Spleen (tissue), 11 donors: ENCODE results near the gene TMEM125. TPM values are rescaled to one million over a fixed set of nuclear protein-coding genes. Genes with fewer than 3 reads are reported as not detected.

Experiments
- DNase-seq: peaks from one replicate; pipeline ENCODE4 v3.0.0-alpha.2; 2020
- H3K27ac ChIP-seq, 8 donors: fragments of 200-600 bp; sonication (generic) in 7 of 8; 1 replicate in 4 of 8; 2 replicates in 4 of 8; pipeline versions ENCODE4 v1.5.0 to v1.8.0; 2016 to 2021; ENCODE audit warnings: inconsistent platforms in 4 of 8, mild to moderate bottlenecking in 4 of 8, moderate library complexity in 1 of 8
- H3K27me3 ChIP-seq, 7 donors: fragments of 200-600 bp; sonication (generic) in 6 of 7; replicated peaks in 1 of 7; 1 replicate in 4 of 7; 2 replicates in 3 of 7; pipeline versions ENCODE4 v1.5.0 to v1.8.0; 2016 to 2021; ENCODE audit warnings: inconsistent platforms in 3 of 7, mild to moderate bottlenecking in 1 of 7
- H3K36me3 ChIP-seq, 6 donors: fragments of 200-600 bp; sonication (generic) in 5 of 6; 1 replicate in 4 of 6; 2 replicates in 2 of 6; pipeline versions ENCODE4 v1.5.0 to v1.8.0; 2016 to 2021; ENCODE audit warnings: inconsistent platforms in 2 of 6
- H3K4me1 ChIP-seq, 6 donors: fragments of 200-600 bp; sonication (generic) in 5 of 6; 1 replicate in 3 of 6; 2 replicates in 3 of 6; pipeline versions ENCODE4 v1.5.0 to v1.8.0; 2016 to 2021; ENCODE audit warnings: inconsistent platforms in 3 of 6
- H3K4me3 ChIP-seq, 8 donors: fragments of 200-600 bp; sonication (generic) in 7 of 8; 1 replicate in 4 of 8; 2 replicates in 4 of 8; pipeline versions ENCODE4 v1.5.0 to v1.8.0; 2016 to 2021; ENCODE audit warnings: inconsistent platforms in 4 of 8, mild to moderate bottlenecking in 4 of 8, moderate library complexity in 2 of 8
- H3K9me3 ChIP-seq, 8 donors: fragments of 200-600 bp; sonication (generic) in 7 of 8; 1 replicate in 4 of 8; 2 replicates in 4 of 8; pipeline versions ENCODE4 v1.5.0 to v1.8.0; 2016 to 2021; ENCODE audit warnings: inconsistent platforms in 4 of 8
- CTCF ChIP-seq, 11 experiments: fragments of 200-600 bp in 7 of 11; fragments of 450-650 bp in 4 of 11; sonication (generic) in 4 of 11; IDR thresholded peaks in 8 of 11; conservative IDR thresholded peaks in 3 of 11; 1 replicate in 7 of 11; 2 replicates in 4 of 11; pipeline versions ENCODE4 v1.4.0 to v1.8.0; 2016 to 2021; ENCODE audit warnings: antibody characterized with exemption in 11 of 11, inconsistent platforms in 4 of 11, mild to moderate bottlenecking in 1 of 11
- POLR2A ChIP-seq, 3 donors: fragments of 450-650 bp; IDR thresholded peaks; one replicate each; pipeline ENCODE4 v1.5.1; 2017; ENCODE audit warnings: antibody characterized with exemption in 3 of 3, mild to moderate bottlenecking in 1 of 3
- POLR2AphosphoS5 ChIP-seq, 3 donors: sonication (generic); formaldehyde crosslinking; IDR thresholded peaks; one replicate each; pipeline ENCODE4 v1.5.1; 2017; ENCODE audit warnings: antibody characterized with exemption in 3 of 3
- WGBS, 5 donors: extraction: QIAGEN DNeasy Blood & Tissue Kit in 3 of 5; methylation state at CpG; one replicate each; pipeline versions ENCODE4 v1.1.5 to v1.1.7; 2013 to 2018; 5-methylcytosine and 5-hydroxymethylcytosine counted together
- intact Hi-C: fragments of 100-400 bp; cut with DNase I; formaldehyde crosslinking; loops from one replicate; pipeline ENCODE4 v1.15.0; 2023; ENCODE audit warnings: low total_unique reads
- polyA plus RNA-seq, 3 donors: library from polyadenylated mRNA; stranded (reverse); fragments of 200-250 nt; gene quantifications; one replicate each; pipeline ENCODE4 v1.2.1, GENCODE V29; 2013
- total RNA-seq, 7 donors: library from RNA; depleted of rRNA in 3 of 7; stranded (reverse); fragments of >200 nt in 3 of 7; fragmentation: NEBNext Ultra II Directional in 4 of 7; extraction: Animal tissue kit (Norgen Biotek cat#: 25700) in 4 of 7; gene quantifications; one replicate each; pipeline versions ENCODE4 v1.1.0 to v1.2.1, GENCODE V29; 2016 to 2021
- donor health status: healthy with polysubstance abuse.
- donor health status: DM: no; HTN: no; CAD: no; lungs with moderate emphysema.
- donor health status: DM: no; HTN: no; CAD: no.
- donor health status: Bipolar disorder and iron deficiency.
- donor health status: healthy.
- donor health status: DM: no; HTN: no; CAD: no.
- donor health status: DM: yes; HTN: yes; CAD: no.

The TMEM125 gene
- total and polyA plus RNA-seq, 10 donors, result 0.05 to 0.06 TPM; not detected in 8

DNA sequence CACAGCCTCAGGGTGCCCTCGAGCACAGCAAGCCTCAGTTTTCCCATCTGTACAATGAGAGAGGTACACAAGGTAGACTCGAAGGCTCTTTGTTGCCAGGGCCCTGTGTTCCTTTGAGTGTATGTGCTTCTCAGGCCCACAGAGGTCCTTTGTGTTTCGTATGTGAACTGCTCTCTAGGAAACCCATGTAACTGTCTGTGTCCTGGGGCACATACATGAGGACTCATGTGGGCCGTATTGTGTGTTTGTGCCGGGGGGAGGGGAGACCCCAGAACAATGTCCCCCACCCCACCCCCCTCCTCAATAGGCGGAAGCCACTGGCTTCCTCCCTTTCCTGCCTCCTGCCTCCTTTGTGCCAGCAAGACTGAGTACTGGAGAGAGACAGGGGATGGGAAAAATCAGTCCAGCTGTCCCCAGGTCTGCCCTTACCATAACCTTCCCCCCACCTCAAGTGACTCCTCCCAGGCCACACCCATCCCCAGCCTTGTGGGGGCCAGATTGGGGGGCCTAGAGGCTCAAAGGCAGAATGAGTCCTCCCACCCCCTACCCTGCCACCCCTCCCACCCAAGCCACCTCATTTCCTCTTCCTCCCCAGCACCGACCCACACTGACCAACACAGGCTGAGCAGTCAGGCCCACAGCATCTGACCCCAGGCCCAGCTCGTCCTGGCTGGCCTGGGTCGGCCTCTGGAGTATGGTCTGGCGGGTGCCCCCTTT lies 30.8 kb downstream of the TMEM125 start, which contains the start of gene TIE1:
TIE1 (plus strand) TSS at position 605 of the 717 bp plus-strand sequence; CDS start at position 695, 90 bp downstream.
- H3K4me1 ChIP-seq, result peaks cover 0 to 53% (median 26%) of the 10 kb centered on the region in 6 donors
- intact Hi-C loops, result no loop called here
- peak within 1 kb of the TSS; percentile 12 to 59 (median 27) for H3K4me3 ChIP-seq
- H3K27ac ChIP-seq, result peak within 1 kb of the TSS in 7 of 8 donors; percentile 15 to 80 (median 70)
- H3K27me3 ChIP-seq, result no peaks in the 10 kb centered on the region
- WGBS, 5 donors, result 30 to 45% (median 36%) methylated on average over 10 of the region's 10 CpGs
- TF ChIP-seq CTCF (IDR thresholded peaks at IDR 0.05 in 8 of 11, conservative IDR thresholded peaks at IDR 0.05 in 3 of 11), result no peak
- TF ChIP-seq POLR2AphosphoS5 (IDR thresholded peaks at IDR 0.05), result peak; percentile 64 to 84 (median 66)
- no peak for DNase-seq
- no peaks in the 10 kb centered on the region for H3K9me3 ChIP-seq
- H3K36me3 ChIP-seq, result no peaks in the 10 kb centered on the region

GRCh38 chr1:43302201-43302600 lies 32.4 kb downstream of the TMEM125 start:
- TF ChIP-seq POLR2AphosphoS5 (IDR thresholded peaks at IDR 0.05) (no peak), POLR2A (IDR thresholded peaks at IDR 0.05) (no peak), CTCF (IDR thresholded peaks at IDR 0.05 in 8 of 11, conservative IDR thresholded peaks at IDR 0.05 in 3 of 11) (no peak)
- H3K27me3 ChIP-seq, result no peaks in the 10 kb centered on the region
- 52 to 70% (median 69%) methylated on average over 1 of the region's 1 CpG for WGBS, 5 donors
- peak overlapping the region in 7 of 8 donors; percentile 19 to 59 (median 31) for H3K4me3 ChIP-seq
- peak; percentile 8 for DNase-seq
- H3K36me3 ChIP-seq, result peaks cover 0 to 7% (median 0%) of the 10 kb centered on the region in 6 donors
- peaks cover 0 to 43% (median 16%) of the 10 kb centered on the region in 6 donors for H3K4me1 ChIP-seq
- intact Hi-C loops, result no loop called here
- H3K27ac ChIP-seq, result peak overlapping the region in 1 of 8 donors; percentile 70
- no peaks in the 10 kb centered on the region for H3K9me3 ChIP-seq

GRCh38 chr1:43302721-43303470 lies 33.1 kb downstream of the TMEM125 start:
- no peaks in the 10 kb centered on the region for H3K9me3 ChIP-seq
- 75 to 83% (median 78%) methylated on average over 7 of the region's 7 CpGs for WGBS, 5 donors
- intact Hi-C loops, result no loop called here
- no peaks in the 10 kb centered on the region for H3K27me3 ChIP-seq
- H3K36me3 ChIP-seq, result peaks cover 0 to 14% (median 0%) of the 10 kb centered on the region in 6 donors
- TF ChIP-seq POLR2A (IDR thresholded peaks at IDR 0.05) (no peak), POLR2AphosphoS5 (IDR thresholded peaks at IDR 0.05) (no peak), CTCF (IDR thresholded peaks at IDR 0.05 in 8 of 11, conservative IDR thresholded peaks at IDR 0.05 in 3 of 11) (no peak)
- H3K4me1 ChIP-seq, result peaks cover 0 to 43% (median 16%) of the 10 kb centered on the region in 6 donors
- peak; percentile 19 for DNase-seq
- peak overlapping the region in 4 of 8 donors; percentile 22 to 59 (median 39) for H3K4me3 ChIP-seq
- no peak overlapping the region for H3K27ac ChIP-seq
